GM19467 (cell line): ENCODE measurements around the gene ANKS1B.

Source experiments
- ATAC-seq: cut with Tn5 transposase; IDR thresholded peaks from one replicate; pipeline ENCODE4 v1.9.1; 2021; ENCODE audit warnings: mild to moderate bottlenecking, moderate library complexity; ENCODE audit not compliant: unreplicated experiment

Gene ANKS1B

GRCh38 chr12:99231031-99231430 is 753.7 kb downstream of the ANKS1B start:
- ATAC-seq, result no peak

GRCh38 chr12:99224237-99224636 is 760.5 kb downstream of the ANKS1B start:
- no peak for ATAC-seq

- no peak for ATAC-seq
These were observed 761.2 kb downstream of the ANKS1B start for GRCh38 chr12:99223579-99223978.

- no peak for ATAC-seq
These were observed 771.7 kb downstream of the ANKS1B start for GRCh38 chr12:99213047-99213446.

GRCh38 chr12:99212275-99212674 is 772.5 kb downstream of the ANKS1B start:
- no peak for ATAC-seq

GRCh38 chr12:99205111-99205510 is 779.6 kb downstream of the ANKS1B start:
- no peak for ATAC-seq

- no peak for ATAC-seq
These were observed 782.7 kb downstream of the ANKS1B start for GRCh38 chr12:99201906-99202645.

GRCh38 chr12:99200711-99201384 is 783.9 kb downstream of the ANKS1B start:
- no peak for ATAC-seq

- no peak for ATAC-seq
These were observed 789.3 kb downstream of the ANKS1B start for GRCh38 chr12:99195474-99195873.

GRCh38 chr12:99192489-99192888 is 792.2 kb downstream of the ANKS1B start:
- no peak for ATAC-seq

GRCh38 chr12:99176871-99177270 is 807.9 kb downstream of the ANKS1B start:
- no peak for ATAC-seq

- no peak for ATAC-seq
These were observed 814.3 kb downstream of the ANKS1B start for GRCh38 chr12:99170461-99170860.

GRCh38 chr12:99170037-99170436 is 814.7 kb downstream of the ANKS1B start:
- ATAC-seq, result no peak

GRCh38 chr12:99157946-99158345 is 826.8 kb downstream of the ANKS1B start:
- no peak for ATAC-seq

GRCh38 chr12:99154983-99155336 is 829.8 kb downstream of the ANKS1B start:
- no peak for ATAC-seq

GRCh38 chr12:99154216-99154982 is 830.3 kb downstream of the ANKS1B start:
- ATAC-seq, result no peak

- ATAC-seq, result no peak
These were observed 831.4 kb downstream of the ANKS1B start for GRCh38 chr12:99153293-99153692.

- no peak for ATAC-seq
These were observed 832.4 kb downstream of the ANKS1B start for GRCh38 chr12:99152337-99152736.

- ATAC-seq, result no peak
These were observed 833.0 kb downstream of the ANKS1B start for GRCh38 chr12:99151744-99152143.

- ATAC-seq, result no peak
These were observed 837.6 kb downstream of the ANKS1B start for GRCh38 chr12:99147130-99147529.

- ATAC-seq, result no peak
These were observed 838.0 kb downstream of the ANKS1B start for GRCh38 chr12:99146730-99147129.

- ATAC-seq, result no peak
These were observed 838.6 kb downstream of the ANKS1B start for GRCh38 chr12:99146185-99146584.
